Urothelium cell line (cell line): Measurements from ENCODE around the gene CPHXL2.

Experiments
- DNase-seq: peaks from one replicate; pipeline ENCODE4 v3.0.0; 2011; ENCODE audit warnings: low spot score, mixed read lengths
- FAIRE-seq: peaks from 2 replicates; lab custom pipeline; 2011; peaks lifted over from hg19 to GRCh38; lab: Jason Lieb, UNC

The CPHXL2 gene

DNA sequence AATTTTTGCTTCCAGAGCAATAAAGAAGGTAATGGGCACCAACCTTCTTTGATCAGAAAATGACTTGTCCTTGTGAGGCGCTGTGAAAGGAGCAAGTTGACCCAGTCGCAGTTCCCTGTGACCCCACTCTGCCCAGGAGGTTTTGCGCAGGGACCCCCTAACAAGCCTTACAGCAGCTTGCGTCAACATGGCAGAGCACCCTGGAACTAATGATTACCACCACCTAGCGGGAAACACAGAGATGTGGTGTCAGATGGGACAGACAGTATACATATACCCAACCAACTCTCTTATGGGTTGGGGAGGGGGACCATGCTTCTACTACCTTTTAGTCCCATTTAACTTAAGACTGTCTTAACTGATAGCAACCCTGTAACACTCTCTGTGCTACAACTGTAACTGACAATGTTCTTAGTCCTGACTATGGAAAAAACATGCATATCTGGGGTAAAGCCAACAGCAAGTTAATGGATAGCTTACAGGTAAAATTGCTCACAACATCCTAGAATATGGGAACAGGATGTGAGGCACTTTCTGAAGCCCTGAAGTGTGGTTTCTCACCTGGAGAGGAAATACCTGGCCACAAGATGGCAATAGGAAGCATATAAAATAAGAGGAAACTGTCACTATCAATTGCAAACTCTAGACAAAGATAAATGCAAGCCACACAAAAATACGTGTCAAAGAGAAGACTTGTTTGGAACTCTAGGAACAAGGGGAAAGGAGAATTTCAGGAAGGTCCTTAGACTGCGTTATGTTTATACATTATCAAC lies 32.4 kb downstream of the CPHXL2 start:
- no peak for FAIRE-seq
- DNase-seq: no peak

DNA sequence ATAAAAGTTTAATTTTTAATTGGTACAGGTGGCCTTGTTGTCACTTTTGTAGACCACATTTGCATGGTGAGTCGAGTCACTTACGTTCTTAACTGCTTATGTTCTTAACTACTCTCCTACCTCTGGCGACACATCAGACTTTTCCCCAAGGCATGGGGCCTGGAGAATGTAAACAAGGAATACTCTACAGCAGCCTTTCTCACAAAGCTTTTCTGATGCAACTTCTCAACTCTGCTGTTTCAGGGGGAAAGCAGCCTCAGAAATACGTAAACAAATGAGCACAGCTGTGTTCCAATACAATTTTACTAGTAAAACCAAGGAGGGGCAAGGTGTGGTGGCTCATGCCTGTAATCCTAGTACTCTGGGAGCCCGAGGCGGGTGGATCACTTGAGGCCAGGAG lies 36.2 kb downstream of the CPHXL2 start:
- DNase-seq (no peak), FAIRE-seq (no peak)

DNA sequence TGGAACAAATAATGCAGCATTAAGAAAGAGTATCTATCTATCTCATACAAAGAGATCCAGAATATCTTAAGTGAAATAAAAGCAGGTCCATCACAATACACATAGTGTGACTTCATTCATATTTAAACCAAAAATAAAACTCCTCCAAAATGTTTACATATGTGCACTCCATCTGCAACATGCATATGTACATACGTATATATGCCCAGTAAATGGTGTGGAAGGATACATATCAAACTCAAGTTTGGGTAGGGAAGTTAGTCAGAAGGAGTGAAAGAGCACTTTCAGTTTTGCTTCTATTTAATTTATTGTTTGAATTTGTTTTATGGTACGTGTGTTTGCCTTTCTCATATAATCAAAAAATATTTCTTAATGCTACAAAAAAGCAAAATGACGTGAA lies 41.8 kb downstream of the CPHXL2 start:
- DNase-seq: no peak
- no peak for FAIRE-seq

DNA sequence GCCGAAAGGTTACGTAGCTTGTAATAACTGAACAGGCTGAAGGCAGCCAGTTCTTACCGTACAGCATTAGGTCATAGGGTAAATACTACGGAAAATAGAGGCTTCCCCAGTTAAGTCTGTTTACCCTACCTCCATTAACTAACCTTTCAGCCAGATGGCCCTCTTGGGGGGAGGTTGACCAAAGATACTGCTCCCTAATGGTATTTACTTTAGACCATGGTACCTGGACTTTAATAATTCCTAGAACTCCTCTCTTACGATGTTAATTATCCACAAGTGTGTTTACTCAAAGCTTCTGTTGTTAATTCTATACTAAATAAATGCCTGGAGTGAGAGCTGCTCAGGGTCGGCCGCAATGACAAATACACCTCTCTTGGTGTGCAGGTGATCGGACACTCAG lies 44.0 kb downstream of the CPHXL2 start:
- DNase-seq: no peak
- FAIRE-seq: no peak

DNA sequence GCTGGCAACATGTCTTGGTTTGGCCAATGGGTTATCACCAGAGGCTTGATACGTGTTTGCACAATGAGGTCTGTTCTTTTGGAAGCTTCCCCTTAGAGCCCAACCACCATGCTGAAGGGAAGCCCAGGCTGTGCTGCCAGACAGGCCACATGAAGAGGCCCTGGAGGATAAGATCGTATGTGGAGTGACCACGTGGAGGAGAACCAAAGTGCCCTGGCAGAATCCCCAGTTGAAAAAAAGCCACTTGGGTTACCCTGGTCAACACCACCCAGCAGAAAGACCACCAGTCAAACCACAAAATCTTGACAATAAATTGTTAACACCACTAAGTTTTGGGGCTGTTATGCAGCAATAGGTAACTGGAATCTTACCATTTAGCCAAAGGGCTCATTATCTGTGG lies 46.8 kb downstream of the CPHXL2 start:
- DNase-seq: no peak
- no peak for FAIRE-seq

DNA sequence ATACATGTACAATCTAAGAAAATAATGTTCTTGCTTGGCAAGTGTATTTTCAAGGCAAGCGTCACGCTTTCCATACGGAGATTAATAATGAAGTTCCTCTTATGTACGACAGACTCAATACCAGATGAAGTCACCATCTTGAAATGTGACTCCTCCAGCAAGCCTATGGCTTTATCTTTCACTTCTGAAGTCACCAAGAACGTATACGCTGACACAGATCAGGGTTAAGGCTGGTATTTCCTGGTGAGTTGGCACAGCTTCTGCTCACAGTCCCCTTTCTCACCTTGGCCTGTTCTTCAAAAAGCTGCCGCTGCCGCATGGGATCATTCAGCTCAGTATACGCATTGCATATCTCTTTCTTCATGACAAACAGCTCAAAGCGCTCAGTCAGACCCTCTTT lies 47.7 kb downstream of the CPHXL2 start:
- DNase-seq (no peak), FAIRE-seq (no peak)

DNA sequence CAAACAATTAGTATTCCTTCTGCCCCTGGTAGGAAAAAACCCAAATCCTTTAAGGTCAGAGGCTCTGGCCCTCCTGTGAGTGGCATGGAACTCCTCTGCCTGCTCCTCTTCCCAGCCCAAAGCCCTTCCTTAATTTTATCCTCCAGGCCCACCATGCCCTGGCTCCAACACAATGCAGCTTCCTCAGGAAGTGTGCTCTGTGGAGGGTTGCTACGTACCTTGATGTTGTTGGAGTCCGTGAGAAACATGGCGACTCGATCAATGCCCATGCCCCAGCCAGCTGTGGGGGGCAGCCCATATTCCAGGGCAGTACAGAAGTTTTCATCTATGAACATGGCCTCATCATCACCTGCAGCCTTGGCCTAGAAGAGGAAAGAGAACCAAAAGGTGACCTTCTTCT lies 48.5 kb downstream of the CPHXL2 start:
- DNase-seq: no peak
- no peak for FAIRE-seq

DNA sequence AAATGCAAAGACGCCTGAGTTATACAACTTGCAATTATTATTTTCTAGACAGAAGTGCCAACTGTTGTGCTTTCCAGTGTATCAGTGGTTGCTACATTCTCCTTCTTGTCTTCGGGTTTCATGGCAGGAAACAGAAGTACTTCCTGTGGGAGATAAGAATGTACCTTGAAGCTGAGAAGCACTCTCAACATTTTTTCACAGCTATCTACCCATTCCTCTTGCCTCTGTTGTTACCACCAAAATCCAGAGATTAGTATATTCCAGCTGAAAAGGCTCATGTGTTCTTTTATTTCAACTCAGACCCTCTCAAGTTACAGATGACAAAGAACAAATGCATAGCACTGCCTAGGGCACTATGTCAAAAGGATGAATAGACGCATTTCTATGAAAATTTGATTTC lies 49.0 kb downstream of the CPHXL2 start:
- FAIRE-seq: no peak
- DNase-seq: no peak

DNA sequence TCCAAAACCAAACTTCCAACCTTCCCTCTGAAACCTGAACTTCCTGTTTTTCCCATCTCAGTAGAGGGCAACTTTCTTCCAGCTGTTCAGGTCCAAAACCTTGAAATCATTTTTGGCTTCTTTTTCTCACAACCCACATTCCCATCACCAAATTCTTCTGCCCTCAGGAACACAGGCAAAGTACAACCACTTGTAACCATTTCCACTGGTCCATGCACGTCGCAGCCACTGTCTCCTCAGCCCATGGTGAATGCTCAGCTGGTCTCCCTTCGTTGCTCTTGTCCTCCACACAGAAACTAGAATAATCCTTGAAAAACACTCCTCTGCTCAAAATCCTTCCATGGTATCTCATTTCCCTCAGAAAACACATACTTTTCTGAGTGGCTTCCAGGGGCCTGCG lies 50.0 kb downstream of the CPHXL2 start:
- FAIRE-seq (no peak), DNase-seq (no peak)

DNA sequence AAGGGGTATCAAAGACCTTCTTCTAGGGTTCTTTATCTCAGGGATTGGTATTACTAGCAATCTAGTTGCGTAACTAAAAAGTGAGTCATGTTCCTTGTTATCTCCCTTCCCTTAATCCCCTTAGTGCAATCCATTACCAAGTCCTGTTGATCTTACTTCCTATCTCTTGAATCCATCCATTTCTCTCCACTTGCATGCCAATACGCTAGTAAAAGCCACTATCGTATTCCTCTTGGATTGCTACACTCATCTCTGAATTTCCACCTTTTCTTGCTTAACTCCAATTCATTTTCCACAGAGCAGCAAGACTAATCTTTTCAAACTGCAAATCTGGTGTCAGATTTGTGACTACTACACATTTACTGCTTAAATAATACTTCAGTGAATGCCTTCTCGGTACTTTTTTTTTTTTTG lies 51.9 kb downstream of the CPHXL2 start:
- FAIRE-seq (no peak), DNase-seq (no peak)

DNA sequence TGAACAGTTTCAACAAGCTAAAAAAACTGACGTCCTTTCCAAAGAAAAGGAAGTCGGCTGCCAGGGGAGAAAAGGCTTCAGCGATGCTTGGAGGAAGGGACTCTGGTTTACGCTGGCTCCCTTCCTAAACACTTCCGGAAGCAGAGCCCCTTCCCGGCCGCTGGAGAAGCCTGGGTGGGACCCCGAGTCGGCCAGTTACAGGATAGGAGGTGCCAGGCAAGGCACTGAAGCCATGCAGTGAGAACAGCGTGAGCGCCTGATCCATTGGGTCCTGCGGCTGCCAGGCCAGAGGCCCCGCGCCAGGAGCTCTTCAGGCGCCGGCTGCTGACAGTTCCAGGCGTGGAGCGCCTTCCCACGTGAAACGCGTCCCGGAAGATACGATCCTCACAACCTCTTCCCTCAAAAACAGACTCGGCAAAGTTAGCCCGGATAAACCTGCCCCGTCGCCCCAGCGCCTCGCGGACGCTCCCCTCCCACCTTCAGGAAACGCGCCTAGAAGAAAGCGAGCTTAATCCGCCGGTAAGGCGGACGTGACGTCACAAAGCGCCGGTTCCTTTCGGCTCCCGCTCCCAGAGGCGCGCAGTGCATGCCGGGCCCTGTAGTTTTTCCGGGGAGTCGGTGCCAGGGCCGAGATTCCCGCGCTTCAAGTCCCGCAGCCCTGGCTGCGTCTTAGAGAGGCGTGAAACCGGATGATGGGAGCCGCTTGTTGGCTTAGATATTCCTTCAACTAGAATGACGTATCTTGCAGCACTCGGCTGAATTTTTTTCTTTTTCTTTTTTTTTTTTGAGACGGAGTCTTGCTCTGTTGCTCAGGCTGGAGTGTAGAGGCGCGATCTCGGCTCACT lies 53.8 kb downstream of the CPHXL2 start, which contains the start of gene ADAT1:
TSS of gene ADAT1 (minus strand) at position 521 of the 845 bp plus-strand sequence. CDS start 2,482 bp downstream, outside the sequence.
- FAIRE-seq (no peak), DNase-seq (peak; percentile 97)

DNA sequence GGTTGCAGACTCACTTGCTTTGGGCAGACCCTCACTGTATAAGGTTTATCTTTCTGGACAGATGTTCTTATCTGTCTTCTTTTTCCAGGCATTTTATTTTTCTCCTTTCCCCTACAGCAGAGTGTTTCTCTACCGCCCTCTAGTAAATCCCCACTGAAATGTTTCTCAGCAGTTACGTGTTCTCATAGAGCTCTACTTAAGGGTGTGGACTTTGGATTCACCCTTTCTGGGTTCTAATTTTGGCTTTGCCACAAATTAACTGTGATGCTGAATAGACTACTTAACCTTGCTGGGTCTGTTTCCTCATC lies 55.7 kb downstream of the CPHXL2 start:
- DNase-seq (peak; percentile 44), FAIRE-seq (no peak)

DNA sequence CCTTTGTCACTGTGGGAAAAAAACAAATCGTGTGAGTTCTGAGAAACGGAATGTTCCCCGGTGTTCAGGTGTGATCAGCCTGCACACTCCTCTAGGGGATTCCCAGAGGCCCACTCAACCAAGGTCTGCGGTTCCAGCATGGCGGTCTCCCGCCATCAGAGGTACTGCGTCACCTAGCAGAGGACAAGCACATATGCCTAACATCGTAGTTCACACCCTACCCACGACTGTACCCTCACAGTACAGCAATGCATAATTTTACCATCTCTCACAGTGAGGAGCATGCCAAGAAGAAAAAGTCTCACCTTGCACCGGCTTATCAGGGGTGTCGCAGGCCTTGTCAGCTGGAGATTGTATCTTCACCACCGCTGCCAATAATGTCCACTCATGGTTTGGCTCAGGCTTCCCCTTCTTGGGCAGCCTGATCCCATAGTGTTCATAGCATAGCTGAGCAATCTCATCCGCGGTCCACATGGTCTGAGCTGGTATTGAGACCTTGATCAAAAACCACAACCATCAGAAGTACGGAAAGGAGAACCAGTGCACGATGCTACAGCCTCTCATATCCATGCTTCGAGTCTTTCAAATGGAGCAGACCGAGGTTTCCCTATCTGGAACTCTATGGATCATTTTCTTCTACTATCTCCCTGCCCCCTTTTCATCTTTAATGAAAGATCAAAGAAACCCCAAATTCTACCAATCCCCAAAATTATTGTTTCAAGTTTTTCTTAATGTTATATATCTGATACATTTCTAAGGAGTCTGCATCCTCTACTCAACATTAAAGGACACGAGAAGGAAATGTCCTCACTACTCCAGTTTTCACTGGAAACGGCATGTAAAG lies 56.3 kb downstream of the CPHXL2 start:
- FAIRE-seq (no peak), DNase-seq (no peak)

DNA sequence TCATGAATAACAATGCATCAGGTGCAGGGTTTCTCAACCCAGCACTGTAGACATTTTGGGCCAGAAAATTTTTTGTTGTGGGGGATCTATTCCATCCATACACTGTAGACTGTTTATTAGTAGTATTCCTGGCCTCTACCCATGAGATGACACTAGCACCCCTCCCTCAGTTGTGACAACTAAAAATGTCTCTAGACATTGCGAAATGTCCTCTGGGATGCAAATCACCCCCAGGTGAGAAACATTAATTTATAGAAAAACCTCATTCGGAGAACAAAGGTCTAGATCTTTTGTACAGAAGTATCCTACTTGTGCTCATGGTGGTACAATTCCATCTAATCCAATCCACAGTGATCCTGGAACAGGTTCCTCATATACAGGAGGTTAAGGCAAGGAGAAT lies 58.0 kb downstream of the CPHXL2 start:
- no peak for FAIRE-seq
- DNase-seq: no peak

DNA sequence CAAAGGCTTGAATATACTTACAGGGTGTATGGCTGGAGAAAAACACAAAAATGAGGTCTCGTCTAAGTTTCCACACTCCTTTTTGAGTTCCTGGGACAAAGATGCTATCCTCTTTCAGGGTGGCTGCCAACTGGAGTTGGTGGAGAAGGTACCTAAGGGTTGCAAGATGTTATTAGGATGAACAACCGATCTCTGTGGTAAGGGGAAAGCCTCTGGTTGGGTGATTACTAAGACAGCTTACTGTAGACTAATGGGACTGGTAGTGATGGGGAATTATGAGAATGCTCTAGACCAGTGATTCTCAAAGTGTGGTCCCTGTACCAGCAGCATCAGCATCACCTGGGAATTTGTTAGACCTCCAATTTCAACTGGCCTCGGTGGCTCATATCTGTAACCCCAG lies 59.7 kb downstream of the CPHXL2 start:
- FAIRE-seq: no peak
- no peak for DNase-seq

DNA sequence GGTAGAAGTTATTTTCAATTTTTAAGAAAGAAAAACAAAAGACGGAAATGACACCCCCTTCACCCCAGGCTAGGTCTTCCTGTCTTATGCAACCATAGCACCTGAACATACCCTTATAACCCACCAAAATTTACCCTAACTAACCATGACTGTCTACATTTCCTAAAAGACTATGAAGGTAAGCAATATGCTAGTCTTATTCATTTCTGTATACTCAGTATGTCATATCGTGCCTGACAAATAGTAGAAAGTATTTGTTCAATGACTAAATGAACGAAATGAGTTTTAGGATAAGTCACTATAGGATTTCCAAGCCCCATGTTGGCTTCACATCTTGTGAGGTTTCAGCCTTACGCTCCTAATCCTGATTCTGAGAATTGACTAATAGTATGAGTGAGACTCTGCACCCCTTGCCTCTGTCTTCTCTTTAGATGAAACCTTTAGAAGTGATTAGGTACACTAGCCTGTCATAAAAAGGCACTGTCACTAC lies 60.2 kb downstream of the CPHXL2 start:
- no peak for FAIRE-seq

DNA sequence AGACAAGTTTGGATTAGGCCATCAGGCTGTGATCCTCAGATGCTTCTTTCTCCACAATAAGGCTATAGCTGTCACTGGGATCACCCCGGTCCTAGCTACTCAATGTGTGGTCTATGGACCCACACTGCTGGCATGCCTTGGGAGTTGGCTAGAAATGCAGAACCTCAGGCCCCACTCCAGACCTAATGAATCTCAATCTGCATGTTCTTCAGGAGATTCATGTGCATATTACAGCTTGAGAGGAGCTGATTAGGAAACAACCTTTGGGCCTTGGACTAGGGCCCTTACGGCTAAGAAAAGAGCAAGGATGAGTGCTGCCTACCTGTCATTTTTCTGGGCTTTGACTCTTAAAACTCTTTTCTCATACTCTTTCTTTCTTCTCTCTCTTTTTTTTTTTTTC lies 61.2 kb downstream of the CPHXL2 start:
- FAIRE-seq (no peak), DNase-seq (no peak)

More for the DNA sequence above, 60.2 kb downstream of the CPHXL2 start:
- DNase-seq: no peak

DNA sequence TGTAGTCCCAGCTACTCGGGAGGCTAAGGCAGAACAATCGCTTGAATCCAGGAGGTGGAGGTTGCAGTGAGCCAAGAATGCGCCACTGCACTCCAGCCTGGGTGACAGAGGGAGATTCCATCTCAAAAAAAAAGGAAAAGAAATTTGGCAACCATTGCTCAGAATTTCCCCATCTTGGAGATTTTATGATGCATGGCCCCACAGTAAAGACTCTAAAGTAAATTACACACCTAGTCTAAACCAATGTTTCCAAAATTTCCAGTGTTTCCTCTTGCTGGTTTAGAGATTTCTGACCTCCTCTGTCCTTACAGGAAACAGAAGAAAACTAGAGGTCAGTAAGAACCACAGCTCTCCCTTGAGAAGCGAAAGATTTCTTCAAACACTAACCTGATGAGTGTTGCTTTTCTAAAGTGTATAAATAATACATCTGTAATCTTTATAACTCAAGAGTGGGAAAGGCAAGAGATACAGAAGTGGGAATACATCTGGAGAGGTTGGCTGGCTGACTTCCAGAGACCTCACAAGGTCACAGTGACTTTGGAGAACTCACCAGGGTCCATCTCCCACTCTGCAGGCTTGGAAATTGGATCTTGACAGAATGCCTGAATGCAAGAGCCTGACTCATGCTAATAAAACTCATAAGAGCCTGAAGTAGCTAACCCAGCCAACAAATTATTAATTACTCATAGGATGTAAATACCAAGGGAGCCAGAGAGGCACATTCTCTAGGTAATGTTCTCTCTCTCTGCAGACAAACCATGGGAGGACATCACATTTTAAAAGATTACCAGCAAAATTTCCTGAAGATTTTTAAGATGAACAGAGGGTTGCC lies 62.5 kb downstream of the CPHXL2 start:
- DNase-seq (no peak), FAIRE-seq (no peak)
